Cardiac atrium fibroblast (primary cell): ENCODE results near the gene RMI1. TPM values are rescaled to one million over a fixed set of nuclear protein-coding genes. Genes with fewer than 3 reads are reported as not detected.

Source experiments
- total RNA-seq: library from RNA; depleted of rRNA; stranded (reverse); fragments of >200 nt; gene quantifications from 2 replicates; pipeline ENCODE4 v1.2.3, GENCODE V29; 2015

The RMI1 gene
- total RNA-seq = 2.9 and 3.6 TPM in 2 replicates

DNA sequence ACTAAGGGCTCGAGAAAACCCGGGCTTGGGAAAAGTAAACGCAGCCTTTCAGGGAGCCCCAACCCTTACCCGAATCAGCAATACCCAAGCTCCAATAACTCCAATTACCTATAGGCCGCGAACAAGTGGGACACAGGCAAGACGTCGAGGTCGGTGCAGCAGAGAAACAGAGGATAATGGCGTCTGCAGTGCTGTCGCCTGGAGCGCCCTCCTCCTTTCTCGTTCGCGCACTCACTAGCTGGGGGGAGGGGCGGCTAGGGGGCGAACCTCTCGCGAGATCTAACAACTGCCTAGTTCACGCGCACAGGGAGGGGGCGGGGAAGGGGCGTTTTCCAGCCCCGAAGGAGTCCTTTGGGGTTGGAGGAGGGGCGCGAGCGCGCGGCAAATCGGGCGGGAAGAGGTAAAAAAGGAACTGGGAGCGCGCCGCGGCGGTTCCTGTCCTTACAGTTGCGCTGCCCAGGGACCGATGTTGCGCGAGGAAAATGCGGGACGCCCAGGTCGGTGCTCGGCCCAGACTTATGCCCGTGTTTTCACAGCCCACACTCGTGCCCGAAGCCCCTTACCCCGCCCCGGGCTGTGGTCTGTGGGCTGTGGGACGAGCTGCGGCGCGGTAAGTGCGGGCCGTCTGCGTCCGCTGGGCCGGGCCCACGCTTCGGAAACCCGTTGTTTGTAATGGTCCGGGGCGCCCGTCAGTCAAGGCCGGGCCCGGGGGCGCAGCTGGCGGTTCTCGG is at the start of gene RMI1:
Gene RMI1 (plus strand): TSS at position 411 of the 731 bp plus-strand sequence. CDS start 20,182 bp downstream, outside the sequence.

DNA sequence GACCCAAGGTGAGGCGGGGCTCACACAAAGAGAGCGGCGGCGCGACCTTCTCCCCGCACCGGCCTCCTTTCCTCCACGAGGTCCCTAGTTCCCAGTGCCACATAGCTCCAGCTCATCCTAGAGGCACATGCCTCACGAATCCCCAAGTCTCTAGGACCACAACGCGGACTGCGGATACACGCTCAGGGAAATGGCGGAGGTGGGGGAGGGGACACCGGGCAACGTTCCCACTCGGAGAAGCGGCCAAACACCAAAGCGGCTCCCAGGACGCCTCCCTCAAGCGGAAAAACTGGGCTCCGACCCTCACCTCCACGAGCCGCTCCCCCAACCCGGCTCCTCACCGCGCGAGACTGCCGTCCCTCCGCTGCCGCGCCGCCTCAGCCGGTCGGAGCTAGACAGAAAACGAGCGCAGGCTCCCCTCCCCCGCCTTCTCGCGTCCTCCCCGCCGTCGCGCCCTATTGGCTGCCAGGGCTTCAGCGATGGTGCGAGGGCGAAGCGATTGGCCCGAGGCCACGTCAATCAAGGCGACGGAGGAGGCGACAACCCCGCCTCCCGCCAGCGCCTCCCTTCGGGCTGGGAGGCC is 702 bp upstream of the RMI1 start, which contains the start of gene HNRNPK:
Gene HNRNPK (minus strand): TSS at position 404 of the 583 bp plus-strand sequence. CDS start 1,963 bp downstream, outside the sequence.

Other genes starting within 250 kb of the RMI1 start
- gene GKAP1, start 163.0 kb upstream of the RMI1 start, total RNA-seq = 0.65 and 1.3 TPM in 2 replicates
- gene KIF27, start 59.4 kb upstream of the RMI1 start, total RNA-seq = 2.5 and 2.6 TPM in 2 replicates
- gene HNRNPK, start 590 bp upstream of the RMI1 start, total RNA-seq = 448 and 469 TPM in 2 replicates